ENCODE results near the gene PTPRH.

GRCh38 chr19:55158848-55159749, 50.2 kb downstream of the PTPRH start:
- no peak for TF ChIP-seq CEBPB (IDR thresholded peaks at IDR 0.05; ENCODE audit: low read depth)
- no peak for TF ChIP-seq EGR1 (IDR thresholded peaks at IDR 0.05; ENCODE audit: low read depth)
- TF ChIP-seq EZH2 (IDR thresholded peaks at IDR 0.05), result no peak
- TF ChIP-seq CTCF (IDR thresholded peaks at IDR 0.05 in 2 of 3, conservative IDR thresholded peaks at IDR 0.05 in 1 of 3; ENCODE audit: borderline replicate concordance in 1 of 3, insufficient read depth in 1 of 3, low read depth in 2 of 3, low read length in 2 of 3), result no peak
- no peak for TF ChIP-seq ZNF274 (IDR thresholded peaks at IDR 0.05; ENCODE audit: low read depth, low read length)
- TF ChIP-seq POLR2AphosphoS5 (IDR thresholded peaks at IDR 0.05; ENCODE audit: low read depth, low read length), result peak; percentile 72
- no peak for TF ChIP-seq POLR2A (IDR thresholded peaks at IDR 0.05; ENCODE audit: borderline replicate concordance, extremely low read depth, insufficient read depth, insufficient read length)
- TF ChIP-seq TCF7L2 (IDR thresholded peaks at IDR 0.05; ENCODE audit: borderline replicate concordance, extremely low read depth, insufficient read depth, insufficient read length), result no peak
- TF ChIP-seq ZBTB33 (IDR thresholded peaks at IDR 0.05; ENCODE audit: extremely low read depth, insufficient replicate concordance, low read length), result no peak
- no peak for TF ChIP-seq MAX (IDR thresholded peaks at IDR 0.05)
